Measurements from ENCODE around the gene PDLIM7.

Gene PDLIM7

DNA sequence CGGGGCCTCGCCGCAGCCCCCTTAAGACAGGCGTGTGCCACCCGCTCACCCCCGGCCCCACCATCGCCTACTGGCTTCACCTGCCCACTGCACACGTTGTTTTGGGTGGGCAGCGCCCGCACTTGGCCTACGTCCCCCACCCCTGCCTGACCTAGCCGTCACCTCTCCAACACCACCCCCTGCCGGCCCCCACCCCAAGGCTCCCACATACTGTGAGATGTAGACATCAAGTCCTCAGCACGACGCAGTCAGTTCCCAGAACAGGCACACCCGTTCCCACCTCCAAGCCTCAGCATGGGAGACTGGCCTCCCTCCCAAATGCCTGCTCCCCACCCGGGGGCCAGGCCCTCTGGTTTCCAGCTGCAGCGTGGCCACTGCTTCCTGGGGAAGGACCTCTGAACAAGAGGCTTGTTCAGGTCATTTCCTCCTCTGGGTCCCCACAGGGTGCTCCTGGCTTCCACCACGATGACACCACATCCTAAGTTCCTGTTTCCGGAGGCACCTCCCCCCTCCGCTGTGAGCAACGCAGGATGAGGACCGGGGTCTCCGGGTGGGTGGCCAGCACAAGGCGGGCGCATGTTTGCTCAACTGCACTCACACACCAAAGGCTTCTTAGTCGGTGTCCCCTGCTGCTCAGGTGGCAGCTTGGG is 35.3 kb downstream of the PDLIM7 start:
- no peak for TF ChIP-seq ZFX (IDR thresholded peaks at IDR 0.05; ENCODE audit: borderline replicate concordance)
- TF ChIP-seq, protein P1, sequence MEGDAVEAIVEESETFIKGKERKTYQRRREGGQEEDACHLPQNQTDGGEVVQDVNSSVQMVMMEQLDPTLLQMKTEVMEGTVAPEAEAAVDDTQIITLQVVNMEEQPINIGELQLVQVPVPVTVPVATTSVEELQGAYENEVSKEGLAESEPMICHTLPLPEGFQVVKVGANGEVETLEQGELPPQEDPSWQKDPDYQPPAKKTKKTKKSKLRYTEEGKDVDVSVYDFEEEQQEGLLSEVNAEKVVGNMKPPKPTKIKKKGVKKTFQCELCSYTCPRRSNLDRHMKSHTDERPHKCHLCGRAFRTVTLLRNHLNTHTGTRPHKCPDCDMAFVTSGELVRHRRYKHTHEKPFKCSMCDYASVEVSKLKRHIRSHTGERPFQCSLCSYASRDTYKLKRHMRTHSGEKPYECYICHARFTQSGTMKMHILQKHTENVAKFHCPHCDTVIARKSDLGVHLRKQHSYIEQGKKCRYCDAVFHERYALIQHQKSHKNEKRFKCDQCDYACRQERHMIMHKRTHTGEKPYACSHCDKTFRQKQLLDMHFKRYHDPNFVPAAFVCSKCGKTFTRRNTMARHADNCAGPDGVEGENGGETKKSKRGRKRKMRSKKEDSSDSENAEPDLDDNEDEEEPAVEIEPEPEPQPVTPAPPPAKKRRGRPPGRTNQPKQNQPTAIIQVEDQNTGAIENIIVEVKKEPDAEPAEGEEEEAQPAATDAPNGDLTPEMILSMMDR (IDR thresholded peaks at IDR 0.05): no peak
- no peak overlapping the region for H3K27ac ChIP-seq

DNA sequence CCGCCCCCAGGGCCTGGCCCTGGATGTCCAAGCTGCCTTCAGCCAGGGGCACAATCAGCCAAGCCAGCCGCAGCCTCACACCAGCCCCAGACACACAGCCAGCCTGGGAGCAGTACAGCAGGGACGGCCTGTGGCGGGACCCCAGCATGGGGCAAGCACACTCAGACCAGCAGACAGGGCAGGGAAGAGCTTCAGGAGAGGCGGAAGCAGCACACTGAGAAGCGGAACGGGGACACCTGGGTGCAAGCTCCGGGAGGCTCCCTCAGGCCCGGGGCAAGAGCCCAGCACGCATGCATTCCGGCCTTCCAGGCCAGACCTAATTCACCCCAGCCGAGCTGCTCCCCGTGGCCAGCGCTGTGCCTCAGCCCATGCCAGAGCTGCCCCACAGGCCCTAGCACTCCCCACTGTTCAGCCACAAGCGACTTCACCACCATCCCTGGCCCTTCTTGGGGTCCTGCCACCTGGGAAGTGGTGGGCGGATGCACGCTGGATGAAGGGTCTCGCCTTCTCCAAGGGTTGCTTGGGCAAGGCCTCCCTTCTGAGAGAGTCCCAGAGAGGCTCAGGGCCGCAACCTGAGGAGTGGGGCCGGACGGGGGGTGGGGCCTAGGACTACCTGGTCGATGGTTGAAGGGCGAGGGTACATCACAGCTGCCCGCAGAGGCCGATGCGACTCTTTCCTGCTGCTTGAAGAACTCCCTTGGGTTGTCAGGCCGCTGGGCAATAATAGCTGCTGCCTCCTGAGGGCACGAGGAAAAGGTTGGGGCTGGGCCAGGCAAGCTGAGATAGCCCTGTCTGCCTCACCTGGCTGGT is 37.4 kb downstream of the PDLIM7 start:
- no peak overlapping the region for H3K27ac ChIP-seq
- TF ChIP-seq ZFX (IDR thresholded peaks at IDR 0.05; ENCODE audit: borderline replicate concordance): no peak
- TF ChIP-seq, protein P1 (IDR thresholded peaks at IDR 0.05): no peak

DNA sequence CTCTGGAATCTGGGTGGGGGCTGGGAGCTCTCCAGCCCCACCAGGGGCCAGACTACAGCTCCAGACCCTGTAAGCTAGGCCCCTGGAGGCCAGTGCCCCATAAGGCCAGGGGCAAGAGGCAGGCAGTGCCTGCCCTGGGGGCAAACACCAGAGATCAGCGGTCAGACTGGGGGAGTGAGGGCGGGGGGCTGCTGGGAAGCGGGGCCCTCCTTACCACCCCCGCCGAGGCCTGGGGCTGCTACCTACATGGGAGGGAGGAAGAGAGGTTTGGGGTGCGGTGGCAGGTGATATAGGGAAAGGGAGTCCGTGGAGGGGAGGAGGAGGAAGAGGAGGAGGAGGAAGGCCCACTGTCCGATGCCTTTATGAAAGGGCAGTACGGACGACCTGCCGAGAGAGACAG is 38.0 kb downstream of the PDLIM7 start:
- H3K27ac ChIP-seq: no peak overlapping the region
- TF ChIP-seq ZFX (IDR thresholded peaks at IDR 0.05; ENCODE audit: borderline replicate concordance): no peak
- TF ChIP-seq, protein P1 (IDR thresholded peaks at IDR 0.05): no peak

DNA sequence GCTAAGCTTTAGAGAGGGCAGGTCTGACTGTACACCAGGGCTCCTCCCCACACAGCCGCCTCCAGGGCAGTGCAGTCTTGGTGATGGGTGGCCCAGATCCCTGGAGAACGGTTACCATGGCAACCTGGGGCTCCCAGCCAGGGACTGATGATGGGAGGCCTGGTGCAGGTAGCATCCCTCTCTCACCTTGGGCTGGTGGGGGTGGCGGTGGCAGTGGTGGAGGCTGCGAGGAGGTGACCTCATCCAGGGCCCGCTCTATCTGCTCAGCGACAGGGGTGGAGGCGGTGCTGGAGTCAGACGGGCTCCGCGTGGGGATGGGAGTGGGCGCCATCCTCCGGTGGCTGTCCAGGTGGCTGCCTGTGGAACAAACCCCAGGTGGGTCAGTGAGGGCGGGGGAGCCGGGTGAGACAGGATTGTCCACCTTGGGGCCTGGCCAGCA is 38.5 kb downstream of the PDLIM7 start:
- no peak for TF ChIP-seq ZFX (IDR thresholded peaks at IDR 0.05; ENCODE audit: borderline replicate concordance)
- TF ChIP-seq, protein P1 (IDR thresholded peaks at IDR 0.05): no peak
- H3K27ac ChIP-seq: no peak overlapping the region

DNA sequence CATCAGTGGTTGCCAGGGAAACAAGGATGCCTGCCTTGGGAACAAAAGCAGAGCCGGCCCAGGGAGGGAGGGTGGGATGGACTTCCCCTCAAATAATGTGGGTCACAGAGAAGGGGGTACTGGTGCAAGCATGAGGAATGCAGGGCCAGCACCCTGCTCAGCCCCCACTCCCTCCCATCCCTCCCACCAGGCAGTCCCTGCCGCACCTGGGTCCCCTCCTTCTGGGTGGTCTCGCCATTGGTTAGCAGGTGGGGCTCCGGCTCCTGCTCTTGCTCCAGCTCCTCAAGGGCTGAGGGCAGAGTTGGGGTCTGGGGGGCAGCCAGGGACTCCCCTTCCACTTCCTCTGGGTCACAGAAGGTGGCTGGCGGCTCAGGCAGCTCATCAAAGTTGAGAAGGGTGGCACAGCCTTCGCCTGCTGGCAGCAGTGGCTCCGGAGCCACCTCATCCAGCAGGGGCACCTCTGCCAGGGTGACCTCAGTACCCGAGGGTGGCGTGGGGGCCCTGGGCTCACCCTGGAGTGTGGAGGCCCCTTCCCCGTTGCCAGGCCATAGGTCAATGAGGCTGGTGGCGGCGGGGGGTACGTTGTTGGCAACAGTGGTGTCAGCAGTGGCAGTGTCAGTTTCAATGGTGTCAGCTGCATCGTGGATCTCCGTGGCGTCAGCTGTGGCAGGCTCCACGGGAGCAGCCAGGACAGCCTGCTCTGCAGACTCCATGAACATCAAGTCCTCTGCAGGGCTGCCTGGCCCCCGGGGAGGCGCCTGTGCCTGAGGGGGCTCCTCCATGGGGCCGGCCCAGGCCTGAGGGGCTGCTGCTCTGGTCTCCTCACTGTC is 39.3 kb downstream of the PDLIM7 start:
- TF ChIP-seq, protein P1 (IDR thresholded peaks at IDR 0.05): no peak
- TF ChIP-seq ZFX (IDR thresholded peaks at IDR 0.05; ENCODE audit: borderline replicate concordance): no peak
- H3K27ac ChIP-seq: no peak overlapping the region

DNA sequence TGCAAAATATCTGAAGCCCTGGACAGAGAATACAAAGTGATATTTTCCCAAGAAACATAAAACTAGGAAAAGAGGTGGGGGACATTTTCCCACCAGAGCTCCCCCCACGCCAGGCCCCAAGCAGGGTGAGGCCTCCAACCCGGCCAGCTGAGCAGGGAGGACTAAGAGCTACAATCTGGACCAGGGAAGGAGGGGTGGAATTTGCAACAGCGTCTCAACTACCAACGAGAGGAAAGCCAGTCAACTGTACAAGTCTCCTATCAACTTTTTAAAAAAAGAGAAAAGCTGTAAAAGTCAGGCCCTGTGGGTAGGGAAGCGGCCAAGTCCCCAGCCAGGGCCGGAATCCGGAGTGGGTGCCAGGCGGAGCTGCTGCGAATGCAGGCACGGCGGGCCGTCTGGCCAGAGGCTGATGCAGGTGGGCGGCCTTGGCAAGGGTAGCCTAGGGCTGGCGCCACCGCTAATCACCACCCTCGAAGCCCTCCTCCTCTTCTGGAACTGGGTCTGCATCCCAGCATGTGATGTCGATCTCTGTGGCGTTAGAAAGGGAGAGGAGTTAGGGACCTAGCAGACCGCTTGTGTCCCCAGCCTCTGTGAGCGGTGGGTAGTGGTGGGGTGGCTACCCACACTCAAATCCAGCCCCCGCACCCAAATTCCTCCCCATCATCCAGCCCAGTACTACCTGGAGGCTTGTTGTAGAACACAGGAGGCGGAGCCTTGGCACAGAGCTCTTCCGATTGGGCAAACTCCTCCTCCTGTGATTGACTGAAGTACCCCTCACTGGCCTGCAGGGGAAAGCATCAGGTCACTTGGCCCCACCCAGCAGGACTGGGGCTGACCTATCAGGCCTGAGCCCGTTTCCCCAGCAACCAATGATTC is 40.2 kb downstream of the PDLIM7 start:
- H3K27ac ChIP-seq: peak overlapping the region; percentile 96
- no peak for TF ChIP-seq ZFX (IDR thresholded peaks at IDR 0.05; ENCODE audit: borderline replicate concordance)
- TF ChIP-seq, protein P1 (IDR thresholded peaks at IDR 0.05): peak; percentile 52
